HG03457 (cell line): ENCODE results near the gene NCOA1.
"Not testable (repeated sequence)": the region's sequence is repeated elsewhere in the genome, so short reads cannot be mapped to it uniquely, and the experiment has no call there.

Source experiments
- ATAC-seq: cut with Tn5 transposase; IDR thresholded peaks from one replicate; pipeline ENCODE4 v1.9.1; 2021; ENCODE audit warnings: moderate number of reproducible peaks; ENCODE audit not compliant: unreplicated experiment

NCOA1 gene

DNA sequence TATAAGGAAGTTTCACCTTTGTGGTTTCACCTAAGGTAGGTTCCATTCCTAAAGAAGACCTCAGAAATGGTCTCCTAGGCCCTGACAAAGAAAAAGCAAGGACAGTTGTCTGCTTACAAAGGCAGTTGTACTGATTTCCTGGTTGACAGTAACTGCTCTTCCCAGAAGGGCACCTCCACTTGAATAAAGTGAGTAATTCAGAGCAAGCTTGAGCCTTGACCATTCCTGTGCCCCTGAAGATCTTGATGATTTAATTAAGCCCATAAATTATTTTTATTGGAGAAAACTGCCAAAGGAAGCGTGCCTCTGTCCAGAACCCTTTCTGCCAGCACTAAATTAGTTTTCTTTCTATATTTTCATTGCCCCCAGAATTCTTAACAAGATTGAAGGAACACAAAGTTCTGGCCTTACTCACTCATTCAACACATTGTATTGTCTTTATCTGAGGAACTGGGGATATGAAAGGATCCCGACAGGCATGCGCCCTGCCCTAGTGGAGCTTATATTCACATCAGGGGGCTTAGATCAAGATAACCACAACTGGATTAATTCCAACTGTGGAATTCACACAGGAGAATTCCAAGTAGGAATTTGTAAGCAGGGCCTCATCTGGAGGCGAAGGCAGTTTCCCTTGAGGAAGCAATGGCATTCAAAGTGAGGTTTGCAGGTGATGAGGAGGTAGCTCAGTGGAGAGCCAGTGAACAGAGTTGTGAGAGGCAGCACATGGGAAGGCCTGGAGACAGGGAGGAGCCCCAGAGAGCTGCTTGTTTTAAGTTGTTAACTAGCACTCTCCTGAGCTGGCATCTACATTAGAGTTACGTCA lies 280.9 kb downstream of the NCOA1 start:
- ATAC-seq, result no peak

DNA sequence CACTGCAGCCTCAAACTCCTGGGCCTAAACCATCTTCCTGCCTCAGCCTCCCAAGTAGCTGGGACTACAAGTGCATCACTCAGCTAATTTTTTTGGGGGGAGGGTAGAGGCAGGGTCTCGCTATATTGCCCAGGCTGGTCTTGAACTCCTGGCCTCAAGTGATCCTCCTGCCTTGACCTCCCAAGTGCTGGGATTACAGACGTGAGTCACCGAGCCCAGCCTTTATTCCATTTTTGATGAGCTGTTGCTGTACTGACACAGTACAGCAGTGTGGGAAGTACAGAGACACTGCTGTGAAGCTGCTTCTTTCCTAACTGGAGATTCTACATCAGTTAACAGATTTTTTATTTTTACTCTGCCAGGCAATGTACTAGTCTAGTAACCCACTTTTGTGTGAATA lies 283.3 kb downstream of the NCOA1 start:
- no peak for ATAC-seq

DNA sequence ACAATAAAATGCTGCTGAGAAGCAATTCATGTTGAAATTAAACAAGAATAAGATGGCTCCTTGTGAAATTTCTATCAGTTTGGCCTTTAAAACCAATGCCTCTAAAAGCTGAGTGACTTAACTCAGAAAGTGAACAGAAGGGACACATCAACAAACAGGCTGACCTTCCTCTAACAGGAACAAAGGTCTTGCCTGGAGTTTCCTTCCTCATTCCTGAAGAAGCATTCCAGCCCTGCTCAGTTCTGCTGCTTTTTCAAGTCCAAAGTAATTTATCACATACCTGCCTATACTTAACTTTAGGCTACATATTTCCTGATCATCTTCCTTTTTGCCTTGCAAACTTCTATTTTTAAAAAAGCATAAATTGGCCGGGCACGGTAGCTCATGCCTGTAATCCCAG lies 288.1 kb downstream of the NCOA1 start:
- ATAC-seq, result no peak

DNA sequence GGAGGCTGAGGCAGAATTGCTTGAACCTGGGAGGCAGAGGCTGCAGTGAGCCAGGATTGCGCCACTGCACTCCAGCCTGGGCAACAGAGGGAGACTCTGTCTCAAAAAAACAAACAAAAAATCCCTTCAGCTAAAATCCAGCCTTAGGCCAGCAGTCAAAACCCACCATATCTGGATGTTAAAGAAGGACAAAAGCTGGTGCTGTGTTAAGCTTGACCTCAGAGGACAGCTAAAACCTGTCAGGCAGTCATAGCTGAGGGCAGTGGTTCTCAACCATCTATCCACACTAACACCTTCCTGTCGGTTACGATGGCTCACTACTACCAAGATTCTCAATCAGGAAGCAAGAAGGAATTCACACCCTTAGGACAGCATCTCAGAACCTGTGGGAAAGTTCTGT lies 292.6 kb downstream of the NCOA1 start:
- ATAC-seq, result no peak

DNA sequence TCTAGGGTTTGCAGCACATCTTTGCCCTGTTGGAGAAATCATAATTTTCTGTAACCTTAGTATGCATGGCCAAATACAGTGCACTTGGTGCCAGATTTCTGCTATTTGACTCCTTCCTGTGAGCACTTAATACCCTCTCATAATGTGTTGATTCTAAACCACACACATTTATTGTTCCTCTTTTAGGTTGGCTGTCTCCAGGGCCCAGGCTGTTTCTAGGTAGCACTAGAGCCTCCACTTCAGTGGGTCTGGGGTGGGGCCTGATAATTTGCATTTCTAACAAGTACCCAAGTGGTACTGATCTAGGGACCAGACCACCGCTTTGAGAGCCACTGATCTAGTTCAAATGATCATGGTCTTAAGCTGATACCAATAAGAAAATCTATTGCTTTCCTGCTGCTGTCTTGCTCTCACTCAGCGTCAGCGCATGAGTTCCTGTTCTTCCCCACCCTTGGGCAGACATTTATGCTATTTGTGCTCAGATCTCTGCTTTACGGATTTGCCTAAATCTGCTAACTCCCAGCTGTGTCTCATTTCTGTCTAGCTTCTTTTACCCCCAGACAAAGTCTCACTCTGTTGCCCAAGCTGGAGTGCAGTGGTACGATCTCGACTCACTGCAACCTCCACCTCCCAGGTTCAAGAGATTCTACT lies 294.7 kb downstream of the NCOA1 start:
- ATAC-seq, result peak; percentile 66

DNA sequence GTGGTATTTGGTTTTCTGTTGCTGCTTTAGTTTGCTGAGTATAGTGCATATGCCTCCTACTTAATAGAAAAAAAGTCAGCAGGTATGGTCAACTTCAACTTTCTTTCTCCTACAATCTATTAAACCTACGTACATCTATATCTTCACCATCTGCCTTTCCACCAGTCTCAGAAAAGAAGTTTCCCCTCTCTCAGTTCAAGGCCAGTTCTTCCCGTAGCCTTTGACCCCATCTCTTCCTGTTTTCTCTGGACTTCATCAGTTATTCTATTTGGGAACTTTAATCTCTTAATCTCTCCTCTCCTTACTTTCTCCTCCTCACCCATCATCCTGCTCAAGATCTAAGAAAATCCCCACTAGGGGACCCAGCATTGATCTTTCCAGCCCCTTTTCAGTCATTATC lies 296.5 kb downstream of the NCOA1 start:
- no peak for ATAC-seq

DNA sequence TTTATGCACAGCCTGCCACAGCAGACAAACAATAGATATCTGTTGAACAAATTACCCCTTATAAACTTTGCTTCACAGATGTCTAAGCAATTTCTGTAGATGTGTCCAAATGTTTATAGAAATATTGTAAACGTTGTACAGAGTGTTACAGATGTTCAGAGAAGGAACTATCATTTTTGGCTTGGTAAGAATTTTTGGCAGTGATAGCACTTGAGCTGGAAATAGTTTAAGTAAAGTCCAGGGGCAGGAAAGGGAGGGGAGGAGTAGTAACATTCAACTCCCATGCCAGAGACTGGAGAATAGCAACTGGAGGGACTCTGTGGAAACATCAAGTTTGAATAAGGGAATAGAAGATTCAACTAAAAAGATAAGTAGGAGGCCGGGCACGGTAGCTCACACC lies 297.8 kb downstream of the NCOA1 start:
- no peak for ATAC-seq

DNA sequence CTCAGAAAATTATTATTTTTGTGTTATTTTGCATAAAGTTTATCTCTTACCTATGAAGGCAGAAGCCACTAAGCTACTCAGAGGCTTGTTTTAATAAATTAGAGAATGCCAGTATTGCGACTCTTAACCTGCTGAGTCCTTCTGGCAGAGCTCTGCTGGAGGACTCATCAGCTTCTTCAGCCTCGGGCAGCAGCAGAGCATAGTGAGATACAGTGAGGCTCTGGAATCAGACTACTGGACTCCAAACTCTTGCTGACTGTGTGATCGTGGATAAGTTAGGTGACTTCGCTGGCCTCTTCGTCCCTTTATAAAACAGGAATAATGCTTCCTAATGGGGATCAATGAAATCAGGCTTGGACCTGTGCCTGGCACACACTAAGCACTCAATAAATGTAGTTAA lies 300.4 kb downstream of the NCOA1 start:
- no peak for ATAC-seq

DNA sequence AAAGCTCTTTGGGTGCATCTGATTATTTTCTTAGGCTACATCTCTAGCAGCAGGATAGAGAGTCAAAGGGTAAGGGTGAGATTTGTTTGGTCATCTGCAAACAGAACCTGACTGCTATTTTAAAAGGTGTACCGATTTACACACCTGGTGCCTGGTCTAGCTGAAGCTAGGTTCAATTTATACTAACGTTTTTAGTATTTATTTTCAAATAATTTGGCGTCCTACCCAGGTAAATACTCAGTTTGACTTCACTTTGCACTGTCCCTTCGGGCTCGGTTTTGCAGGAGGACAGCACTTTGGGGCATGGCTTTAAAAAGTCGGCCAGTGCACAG lies 301.5 kb downstream of the NCOA1 start:
- ATAC-seq, result no peak

DNA sequence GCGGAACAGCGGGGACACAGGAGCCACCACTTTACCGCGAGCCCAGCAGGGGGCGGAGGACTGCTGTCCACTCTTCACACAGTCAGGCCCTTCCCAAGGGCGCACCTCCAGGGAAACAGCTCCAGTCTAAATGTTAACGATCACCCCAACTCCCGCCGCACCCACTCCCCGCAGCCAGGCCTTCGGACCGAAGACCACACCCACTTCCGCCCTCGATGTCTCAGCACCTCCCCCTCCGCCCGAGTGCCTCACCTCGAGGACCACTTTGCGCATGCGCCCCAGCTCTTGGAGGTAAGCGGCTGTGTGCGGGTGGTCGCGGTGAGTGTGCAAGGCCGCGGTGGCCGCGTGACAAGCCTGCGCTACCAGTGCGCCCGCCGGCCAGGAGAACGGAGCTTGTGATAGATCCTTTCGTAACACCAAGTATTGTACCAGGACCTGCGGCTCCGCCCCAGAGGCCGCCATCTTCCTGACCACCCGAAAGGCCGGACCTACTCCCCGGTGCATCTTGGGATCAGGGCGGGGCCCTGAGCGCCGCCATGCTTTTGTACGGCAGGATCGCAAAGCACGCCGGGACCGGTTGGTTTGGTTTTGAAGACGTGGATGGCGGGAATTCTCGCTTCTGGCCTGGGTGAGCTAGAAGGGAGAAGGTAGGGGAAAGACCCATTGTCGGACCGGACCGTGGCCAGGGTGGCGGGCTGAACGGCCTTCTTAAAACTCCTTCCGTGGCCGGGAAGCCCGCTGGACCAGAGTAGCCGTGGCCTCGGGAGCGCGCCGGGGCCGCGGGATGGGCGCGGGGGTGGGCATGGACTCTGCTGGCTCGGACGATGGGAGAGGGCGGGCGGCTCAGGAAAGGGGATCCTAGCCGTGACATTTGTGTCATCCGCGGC lies 302.1 kb downstream of the NCOA1 start, which contains the start of the genes CENPO and PTRHD1:
Gene CENPO (plus strand): TSS at position 552 of the 887 bp plus-strand sequence. CDS start 495 bp downstream, outside the sequence.
Gene PTRHD1 (minus strand): TSS at position 518 of the 887 bp plus-strand sequence. CDS start 14 bp downstream, at position 504.
- ATAC-seq, result peak; percentile 87

DNA sequence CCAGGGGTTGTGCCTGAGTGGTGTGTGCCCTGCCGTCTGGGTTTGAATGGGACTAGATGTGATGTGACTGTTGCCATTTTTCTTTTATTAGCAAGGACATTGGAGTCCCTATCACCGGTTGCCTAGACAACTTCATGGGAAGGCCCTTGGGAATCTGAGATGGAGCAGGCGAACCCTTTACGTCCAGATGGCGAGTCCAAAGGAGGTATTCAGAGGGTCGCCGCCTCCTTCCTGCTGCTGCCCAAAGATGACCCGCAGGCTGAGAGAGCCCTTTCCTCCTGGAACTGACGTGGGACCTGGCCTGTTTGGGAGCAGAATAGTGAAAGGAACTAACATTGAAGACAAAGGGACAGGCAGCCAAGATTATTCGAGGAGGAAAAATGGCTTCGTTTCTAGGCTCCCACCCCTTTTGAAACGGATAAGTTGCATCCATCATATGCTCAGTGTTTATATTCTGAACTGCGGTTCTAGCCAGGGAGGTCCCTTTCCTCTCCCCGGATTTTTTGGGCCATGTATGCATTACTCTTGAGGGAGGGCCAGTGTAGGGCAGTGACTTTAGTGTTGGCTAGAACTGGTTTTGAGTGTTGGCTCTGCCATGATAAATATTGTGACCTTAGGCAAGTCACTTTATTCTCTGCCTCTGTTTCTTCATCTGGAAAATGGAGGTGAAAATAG lies 302.8 kb downstream of the NCOA1 start:
- ATAC-seq, result no peak

DNA sequence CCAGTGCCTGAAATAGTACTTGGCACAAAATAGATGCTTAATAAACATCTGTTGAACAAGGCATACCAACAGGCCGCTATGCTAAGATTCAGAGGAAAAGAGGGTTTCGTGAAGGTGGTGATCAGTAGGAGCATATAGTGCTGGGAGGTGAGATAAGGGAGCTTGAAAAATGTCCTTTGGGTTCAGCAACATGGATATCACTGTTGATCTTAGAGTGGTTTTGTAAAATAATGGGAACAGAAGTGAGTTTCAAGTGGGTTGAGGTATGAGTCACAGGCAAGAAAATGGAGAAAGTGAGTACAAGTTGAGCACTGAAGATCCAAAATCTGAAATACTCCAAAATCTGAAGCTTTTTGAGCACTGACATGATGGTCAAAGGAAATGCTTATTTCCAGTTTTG lies 306.6 kb downstream of the NCOA1 start:
- no peak for ATAC-seq

DNA sequence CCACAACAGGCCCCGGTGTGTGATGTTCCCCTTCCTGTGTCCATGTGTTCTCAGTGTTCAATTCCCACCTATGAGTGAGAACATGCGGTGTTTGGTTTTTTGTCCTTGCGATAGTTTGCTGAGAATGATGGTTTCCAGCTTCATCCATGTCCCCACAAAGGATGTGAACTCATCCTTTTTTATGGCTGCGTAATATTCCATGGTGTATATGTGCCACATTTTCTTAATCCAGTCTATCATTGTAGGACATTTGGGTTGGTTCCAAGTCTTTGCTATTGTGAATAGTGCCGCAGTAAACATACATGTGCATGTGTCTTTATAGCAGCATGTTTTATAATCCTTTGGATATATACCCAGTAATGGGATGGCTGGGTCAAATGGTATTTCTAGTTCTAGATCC lies 309.4 kb downstream of the NCOA1 start:
- ATAC-seq, result not testable (repeated sequence)

DNA sequence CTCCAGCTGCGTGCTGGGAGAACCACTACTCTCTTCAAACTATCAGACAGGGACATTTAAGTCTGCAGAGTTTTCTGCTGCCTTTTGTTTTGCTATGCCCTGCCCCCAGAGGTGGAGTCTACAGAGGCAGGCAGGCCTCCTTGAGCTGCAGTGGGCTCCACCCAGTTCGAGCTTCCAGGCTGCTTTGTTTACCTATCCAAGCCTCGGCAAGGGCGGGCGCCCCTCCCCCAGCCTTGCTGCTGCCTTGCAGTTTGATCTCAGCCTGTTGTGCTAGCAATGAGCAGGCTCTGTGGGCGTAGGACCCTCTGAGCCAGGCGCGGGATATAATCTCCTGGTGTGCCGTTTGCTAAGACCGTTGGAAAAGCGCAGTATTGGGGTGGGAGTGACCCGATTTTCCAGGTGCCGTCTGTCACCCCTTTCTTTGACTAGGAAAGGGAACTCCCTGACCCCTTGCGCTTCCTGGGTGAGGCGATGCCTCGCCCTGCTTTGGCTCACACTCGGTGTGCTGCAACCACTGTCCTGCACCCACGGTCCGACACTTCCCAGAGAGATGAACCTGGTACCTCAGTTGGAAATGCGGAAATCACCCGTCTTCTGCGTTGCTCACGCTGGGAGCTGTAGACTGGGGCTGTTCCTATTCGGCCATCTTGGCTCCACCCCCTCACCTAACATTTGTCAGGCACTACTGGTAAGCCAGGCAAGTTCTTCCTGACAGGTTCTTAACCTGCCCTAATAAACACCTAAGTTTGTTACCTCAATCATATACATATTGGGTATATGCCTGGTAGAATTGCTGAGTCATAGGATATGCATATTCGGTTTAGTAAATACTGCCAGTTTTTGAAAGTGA lies 315.0 kb downstream of the NCOA1 start:
- not testable (repeated sequence) for ATAC-seq

DNA sequence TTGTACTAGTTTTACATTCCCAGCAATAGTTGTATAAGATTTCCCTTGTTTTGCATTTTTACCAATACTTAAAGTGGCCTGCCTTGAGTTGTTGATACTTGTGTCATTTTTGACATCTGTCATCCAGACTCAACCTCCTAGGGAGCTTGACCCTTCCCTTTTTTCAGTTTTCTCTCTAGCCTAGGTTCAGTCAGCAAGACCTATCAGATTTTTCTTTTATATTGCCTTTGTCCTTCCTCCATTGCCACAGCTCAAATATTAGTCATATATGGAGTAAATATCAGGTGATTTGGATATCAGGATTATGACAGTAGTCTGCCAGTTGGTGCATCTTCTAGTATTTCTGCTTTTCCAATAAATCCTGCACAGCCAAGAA lies 315.6 kb downstream of the NCOA1 start:
- no peak for ATAC-seq

DNA sequence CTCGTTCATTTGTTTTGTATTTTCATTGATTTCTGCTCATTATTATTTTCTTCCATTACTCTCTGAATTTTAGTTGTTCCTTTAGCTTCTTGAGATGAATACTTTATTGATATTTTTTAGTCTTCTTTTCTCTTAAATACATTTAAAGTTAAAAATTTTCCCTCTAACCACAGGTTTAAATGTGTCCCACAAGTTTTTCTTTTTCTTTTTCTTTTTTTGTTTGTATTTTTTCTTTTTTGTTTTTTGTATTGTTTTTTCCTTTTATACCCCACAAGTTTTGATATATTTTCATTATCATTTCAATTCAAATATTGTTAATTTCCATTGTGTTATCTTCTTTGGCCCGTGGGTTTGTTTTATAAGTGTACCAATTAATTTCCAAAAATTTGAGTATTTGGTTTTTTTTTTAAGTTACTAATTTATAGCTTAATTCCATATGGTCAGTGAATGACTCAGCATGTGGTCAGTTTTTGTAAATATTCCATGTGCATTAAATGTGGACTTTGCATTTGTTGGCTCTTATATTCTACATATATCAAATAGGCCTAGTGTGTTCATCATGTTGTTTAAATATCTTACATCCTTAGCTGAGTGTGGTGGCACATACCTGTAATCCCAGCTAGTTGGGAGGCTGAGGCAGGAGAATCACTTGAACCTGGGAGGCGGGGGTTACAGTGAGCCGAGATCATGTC lies 318.4 kb downstream of the NCOA1 start:
- no peak for ATAC-seq

DNA sequence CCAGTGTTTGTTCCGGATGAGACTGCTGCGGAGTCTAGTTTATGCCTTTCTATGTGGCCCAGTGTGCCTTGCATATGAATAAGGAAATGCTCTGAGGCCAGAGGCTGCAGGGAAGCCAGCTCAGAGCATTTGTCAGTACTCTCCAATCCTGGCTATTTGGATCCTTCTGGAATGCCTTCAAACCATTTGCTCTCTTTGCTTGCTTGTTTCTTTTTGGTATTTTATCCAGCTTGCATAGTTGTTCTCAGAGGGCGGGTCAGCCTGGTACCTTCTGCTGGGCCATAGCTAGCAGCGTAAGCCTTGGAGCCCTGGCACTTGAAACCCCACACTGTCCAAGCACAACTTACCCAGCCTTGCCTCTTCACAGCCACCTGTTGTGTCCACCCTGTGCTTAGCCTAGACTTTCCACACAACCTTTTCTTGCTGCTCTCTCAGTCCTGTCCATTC lies 322.7 kb downstream of the NCOA1 start:
- ATAC-seq, result no peak

DNA sequence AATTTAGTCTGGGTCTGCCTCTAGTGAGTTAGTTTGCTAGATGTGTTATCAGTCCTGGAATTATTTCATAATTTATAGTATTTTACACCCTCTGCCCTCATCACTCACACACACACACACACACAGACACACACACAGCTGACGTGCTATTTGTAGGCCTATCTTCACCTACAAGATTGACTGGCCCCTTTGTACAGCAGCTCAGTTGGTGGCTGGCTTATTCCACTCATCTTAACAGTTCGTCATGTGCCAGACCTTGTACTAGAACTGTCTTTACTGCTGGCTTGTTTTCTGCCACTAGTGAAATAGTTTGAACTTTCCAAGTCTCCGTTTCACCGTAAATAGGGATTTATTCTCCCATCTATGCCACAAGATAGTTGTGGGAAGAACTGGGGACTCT lies 323.5 kb downstream of the NCOA1 start:
- no peak for ATAC-seq

DNA sequence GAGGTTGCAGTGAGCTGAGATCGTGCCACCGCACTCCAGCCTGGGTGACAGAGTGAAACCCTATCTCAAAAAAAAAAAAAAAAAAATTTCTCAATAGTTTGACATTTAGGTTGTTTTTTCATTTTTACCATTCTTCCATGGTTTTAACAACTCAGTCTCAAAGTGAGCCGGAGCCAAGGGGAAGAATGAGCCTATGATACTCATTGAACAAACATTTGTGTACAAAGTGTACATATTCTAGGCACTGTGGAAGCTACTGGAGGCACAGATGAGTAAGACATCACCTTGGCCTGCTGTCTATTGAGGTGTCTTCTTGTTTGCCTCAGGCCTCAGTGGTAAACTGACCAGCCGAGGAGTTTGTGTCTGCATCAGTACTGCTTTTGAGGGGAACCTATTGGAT lies 324.1 kb downstream of the NCOA1 start:
- ATAC-seq, result no peak
